ENCODE measurements around the gene PTTG1IP.

DNA sequence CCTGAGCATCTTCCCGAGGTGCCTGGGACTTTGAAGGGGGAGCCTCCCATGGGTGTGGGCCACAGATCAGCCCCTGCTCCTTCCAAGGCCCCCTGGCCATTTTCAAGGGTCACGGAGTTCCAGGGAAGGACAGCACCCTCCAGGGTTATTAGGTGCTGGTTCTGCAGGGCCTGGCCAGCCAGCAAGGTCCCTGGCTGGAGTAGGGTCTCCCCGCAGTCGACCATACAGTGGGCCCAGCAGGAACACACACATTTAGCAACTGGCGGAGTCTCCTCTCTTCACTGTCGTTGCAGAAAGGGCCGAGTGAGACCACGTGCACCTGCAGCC lies 37.9 kb downstream of the PTTG1IP start:
- TF ChIP-seq EZH2 (IDR thresholded peaks at IDR 0.05; ENCODE audit: insufficient read depth, poor library complexity, severe bottlenecking) (no peak), EZH2phosphoT487 (IDR thresholded peaks at IDR 0.05; ENCODE audit: insufficient read depth, low read depth) (no peak)
